H1 (cell line): Measurements from ENCODE around the gene ITGB1BP1. TPM values are rescaled to one million over a fixed set of nuclear protein-coding genes. Genes with fewer than 3 reads are reported as not detected.

Experiments
- CTCF ChIA-PET: fragments of 300-600 bp; sonication (Branson Sonifier 250); formaldehyde crosslinking; loops from one replicate; lab custom pipeline; 2021; ENCODE audit not compliant: partially characterized antibody; lab: Charles Lee
- POLR2A ChIA-PET: fragments of 300-600 bp; sonication (Branson Sonifier 250); formaldehyde crosslinking; loops from one replicate; lab custom pipeline; 2021; ENCODE audit warnings: inconsistent platforms; ENCODE audit not compliant: partially characterized antibody; lab: Charles Lee
- DNase-seq, 2 experiments: peaks; one replicate each; pipeline versions ENCODE4 v3.0.0 to v3.0.0-alpha.2; 2010 to 2022; ENCODE audit warnings: low spot score in 2 of 2, low read depth in 1 of 2, mixed read lengths in 1 of 2
- FAIRE-seq: peaks from 2 replicates; lab custom pipeline; 2011; peaks lifted over from hg19 to GRCh38; lab: Jason Lieb, UNC
- H2AFZ ChIP-seq: 2 replicates; pipeline ENCODE4 v1.8.1; 2012; ENCODE audit warnings: low read length, inconsistent platforms
- H2AK5ac ChIP-seq: 2 replicates; pipeline ENCODE4 v1.6.1; 2013; ENCODE audit warnings: low read depth, low read length
- H2BK120ac ChIP-seq: replicated peaks from 2 replicates; pipeline ENCODE3; 2013; ENCODE audit warnings: low read depth, low read length, inconsistent platforms
- H2BK12ac ChIP-seq: 2 replicates; pipeline ENCODE4 v1.6.1; 2013; ENCODE audit warnings: low read depth, low read length
- H2BK15ac ChIP-seq: 2 replicates; pipeline ENCODE4 v1.6.1; 2013; ENCODE audit warnings: low read length
- H2BK20ac ChIP-seq: 2 replicates; pipeline ENCODE4 v1.6.1; 2013; ENCODE audit warnings: low read length
- H2BK5ac ChIP-seq: 2 replicates; pipeline ENCODE4 v1.6.1; 2013; ENCODE audit warnings: low read depth, low read length
- H3K14ac ChIP-seq: 2 replicates; pipeline ENCODE4 v1.6.1; 2013; ENCODE audit warnings: inconsistent platforms; ENCODE audit not compliant: insufficient read length
- H3K18ac ChIP-seq: 2 replicates; pipeline ENCODE4 v1.6.1; 2013; ENCODE audit warnings: low read length; ENCODE audit errors: extremely low read depth
- H3K23ac ChIP-seq: 2 replicates; pipeline ENCODE4 v1.6.1; 2013; ENCODE audit warnings: inconsistent platforms; ENCODE audit not compliant: insufficient read length
- H3K23me2 ChIP-seq: 2 replicates; pipeline ENCODE4 v1.6.1; 2013; ENCODE audit warnings: low read depth, low read length
- H3K27ac ChIP-seq: 2 replicates; pipeline ENCODE4 v1.6.1; 2011; ENCODE audit warnings: low read depth, low read length, inconsistent platforms
- H3K27me3 ChIP-seq, 4 experiments: replicated peaks in 1 of 4; 1 replicate in 1 of 4; 2 replicates in 3 of 4; pipeline versions ENCODE4 v1.6.1 to v1.8.1; 2011 to 2013; ENCODE audit warnings: low read length in 3 of 4, mild to moderate bottlenecking in 3 of 4, inconsistent platforms in 2 of 4, mixed read lengths in 2 of 4, moderate library complexity in 1 of 4; ENCODE audit not compliant: control insufficient read depth in 3 of 4, insufficient read depth in 3 of 4; ENCODE audit errors: extremely low read depth in 1 of 4
- H3K36me3 ChIP-seq, 4 experiments: 2 replicates each; pipeline versions ENCODE4 v1.6.1 to v1.8.1; 2011 to 2013; ENCODE audit warnings: mild to moderate bottlenecking in 4 of 4, low read length in 3 of 4, moderate library complexity in 2 of 4, control low read depth in 1 of 4, inconsistent platforms in 1 of 4; ENCODE audit not compliant: insufficient read depth in 4 of 4, control insufficient read depth in 2 of 4
- H3K4ac ChIP-seq: replicated peaks from 2 replicates; pipeline ENCODE3; 2013; ENCODE audit warnings: low read length, low read depth, mixed read lengths, inconsistent platforms; ENCODE audit not compliant: insufficient read length
- H3K4me1 ChIP-seq, 4 experiments: replicated peaks in 1 of 4; 1 replicate in 1 of 4; 2 replicates in 3 of 4; pipeline versions ENCODE4 v1.6.1 to v1.8.1; 2011 to 2013; ENCODE audit warnings: low read length in 3 of 4, inconsistent platforms in 2 of 4, mixed read lengths in 1 of 4; ENCODE audit not compliant: insufficient read depth in 4 of 4, control insufficient read depth in 3 of 4
- H3K4me2 ChIP-seq, 2 experiments: 2 replicates each; pipeline versions ENCODE4 v1.6.1 to v1.8.1; 2011 to 2013; ENCODE audit warnings: low read depth in 2 of 2, low read length in 2 of 2, control low read depth in 1 of 2, inconsistent platforms in 1 of 2, mild to moderate bottlenecking in 1 of 2; ENCODE audit not compliant: insufficient read depth in 1 of 2
- H3K4me3 ChIP-seq, 4 experiments: fragments of 200-600, 300-600 bp in 1 of 4; sonication (generic), shearing (Covaris generic), sonication (Bioruptor Twin) in 1 of 4; 2 replicates each; pipeline versions ENCODE4 v1.5.1 to v1.8.1; 2011 to 2016; ENCODE audit warnings: low read length in 4 of 4, low read depth in 3 of 4, control low read depth in 2 of 4, inconsistent platforms in 2 of 4, mild to moderate bottlenecking in 2 of 4, mixed read lengths in 1 of 4, moderate library complexity in 1 of 4; ENCODE audit not compliant: insufficient read depth in 2 of 4; ENCODE audit errors: extremely low read depth in 1 of 4
- H3K56ac ChIP-seq: replicated peaks from 2 replicates; pipeline ENCODE3; 2013; ENCODE audit warnings: low read depth, mild to moderate bottlenecking, mixed read lengths, low read length, inconsistent platforms; ENCODE audit not compliant: insufficient read length
- H3K79me1 ChIP-seq: 2 replicates; pipeline ENCODE4 v1.6.1; 2013; ENCODE audit warnings: low read depth, low read length, control low read depth
- H3K79me2 ChIP-seq, 2 experiments: 2 replicates each; pipeline versions ENCODE4 v1.6.1 to v1.8.1; 2012 to 2013; ENCODE audit warnings: low read length in 2 of 2, mild to moderate bottlenecking in 2 of 2, inconsistent platforms in 1 of 2; ENCODE audit not compliant: insufficient read depth in 2 of 2, control insufficient read depth in 1 of 2
- H3K9ac ChIP-seq, 4 experiments: replicated peaks in 1 of 4; 1 replicate in 1 of 4; 2 replicates in 3 of 4; pipeline versions ENCODE4 v1.6.1 to v1.8.1; 2011 to 2013; ENCODE audit warnings: low read depth in 3 of 4, low read length in 3 of 4, control low read depth in 2 of 4, mild to moderate bottlenecking in 2 of 4, moderate library complexity in 2 of 4, inconsistent platforms in 1 of 4; ENCODE audit errors: extremely low read depth in 1 of 4
- H3K9me3 ChIP-seq, 2 experiments: 2 replicates each; pipeline versions ENCODE4 v1.6.1 to v1.8.1; 2012 to 2013; ENCODE audit warnings: mild to moderate bottlenecking in 2 of 2, moderate library complexity in 2 of 2, control low read depth in 1 of 2, inconsistent platforms in 1 of 2, low read depth in 1 of 2, low read length in 1 of 2, mixed read lengths in 1 of 2; ENCODE audit not compliant: insufficient read depth in 2 of 2
- H4K20me1 ChIP-seq, 2 experiments: replicated peaks in 1 of 2; 2 replicates each; pipeline versions ENCODE3 to v1.8.1; 2011 to 2013; ENCODE audit warnings: inconsistent platforms in 2 of 2, low read length in 2 of 2, mild to moderate bottlenecking in 1 of 2; ENCODE audit not compliant: insufficient read depth in 2 of 2, control insufficient read depth in 1 of 2
- H4K5ac ChIP-seq: 2 replicates; pipeline ENCODE4 v1.6.1; 2013; ENCODE audit warnings: low read length, low read depth, mixed read lengths, inconsistent platforms; ENCODE audit not compliant: insufficient read length
- H4K8ac ChIP-seq: 2 replicates; pipeline ENCODE4 v1.8.0; 2013; ENCODE audit warnings: mild to moderate bottlenecking, moderate library complexity, low read length, inconsistent platforms; ENCODE audit not compliant: insufficient read depth; ENCODE audit errors: extremely low read depth
- H4K91ac ChIP-seq: replicated peaks from 2 replicates; pipeline ENCODE3; 2013; ENCODE audit warnings: low read length, mixed read lengths, inconsistent platforms; ENCODE audit not compliant: insufficient read length
- BACH1 ChIP-seq: IDR thresholded peaks from 2 replicates; pipeline ENCODE4 v1.6.1; 2012; ENCODE audit warnings: low read length, improper control_type of control experiment
- CBX8 ChIP-seq: fragments of 300-800, 300-1000 bp; sonication (generic); IDR thresholded peaks from 2 replicates; pipeline ENCODE4 v1.7.1; 2016; ENCODE audit warnings: low read depth, low read length, borderline replicate concordance
- CEBPB ChIP-seq: IDR thresholded peaks from 2 replicates; pipeline ENCODE4 v1.6.1; 2012; ENCODE audit warnings: low read depth, low read length
- CHD2 ChIP-seq: IDR thresholded peaks from 2 replicates; pipeline ENCODE4 v1.6.1; 2012; ENCODE audit warnings: low read length, improper control_type of control experiment
- CREB1 ChIP-seq: IDR thresholded peaks from 2 replicates; pipeline ENCODE4 v1.6.1; 2012; ENCODE audit warnings: inconsistent platforms
- CTBP2 ChIP-seq: IDR thresholded peaks from 2 replicates; pipeline ENCODE4 v1.7.0; 2011; ENCODE audit warnings: borderline replicate concordance, mild to moderate bottlenecking, moderate library complexity, mixed read lengths, low read length; ENCODE audit not compliant: insufficient read depth, insufficient read length
- GTF2F1 ChIP-seq: IDR thresholded peaks from 2 replicates; pipeline ENCODE4 v1.6.1; 2012; ENCODE audit warnings: low read depth, low read length, improper control_type of control experiment, borderline replicate concordance
- NRF1 ChIP-seq: IDR thresholded peaks from 2 replicates; pipeline ENCODE4 v1.6.1; 2011; ENCODE audit warnings: mild to moderate bottlenecking, low read depth, low read length, improper control_type of control experiment
- PHF8 ChIP-seq: fragments of 200-600 bp; sonication (generic); conservative IDR thresholded peaks from 2 replicates; pipeline ENCODE4 v1.7.1; 2012; ENCODE audit warnings: low read depth, mild to moderate bottlenecking, inconsistent platforms, low read length, moderate library complexity
- RAD21 ChIP-seq, 2 experiments: IDR thresholded peaks in 1 of 2; conservative IDR thresholded peaks in 1 of 2; 2 replicates each; pipeline ENCODE4 v1.6.1; 2011; ENCODE audit warnings: low read depth in 2 of 2, low read length in 2 of 2, improper control_type of control experiment in 1 of 2, inconsistent platforms in 1 of 2, mild to moderate bottlenecking in 1 of 2, moderate library complexity in 1 of 2
- RBBP5 ChIP-seq: IDR thresholded peaks from 2 replicates; pipeline ENCODE4 v1.7.1; 2012; ENCODE audit warnings: low read depth, mild to moderate bottlenecking, inconsistent platforms, low read length, moderate library complexity, borderline replicate concordance
- SAP30 ChIP-seq: fragments of 300-600 bp; sonication (generic); IDR thresholded peaks from 2 replicates; pipeline ENCODE4 v1.7.1; 2012; ENCODE audit warnings: low read length, moderate library complexity, mild to moderate bottlenecking, inconsistent platforms; ENCODE audit not compliant: insufficient read depth, insufficient replicate concordance
- SIX5 ChIP-seq: IDR thresholded peaks from 2 replicates; pipeline ENCODE4 v1.6.1; 2011; ENCODE audit warnings: mild to moderate bottlenecking, low read depth, low read length
- SRF ChIP-seq: IDR thresholded peaks from 2 replicates; pipeline ENCODE4 v1.6.1; 2011; ENCODE audit warnings: mild to moderate bottlenecking, low read depth, low read length, moderate library complexity
- WGBS, 2 experiments: shearing (Covaris generic) in 1 of 2; methylation state at CpG; one replicate each; pipeline versions ENCODE4 v1.1.6 to v1.1.7; 2013 to 2015; ENCODE audit warnings: low lambda C conversion rate in 2 of 2, mixed read lengths in 2 of 2, inconsistent platforms in 1 of 2, low coverage in 1 of 2, missing lambda C conversion rate in 1 of 2; ENCODE audit not compliant: insufficient replicate concordance in 2 of 2, insufficient coverage in 1 of 2, insufficient read length in 1 of 2; ENCODE audit errors: extremely low coverage in 1 of 2, missing lambda C conversion rate in 1 of 2; 5-methylcytosine and 5-hydroxymethylcytosine counted together
- polyA plus RNA-seq, 7 experiments: library from polyadenylated mRNA; depleted of rRNA in 3 of 7; stranded (reverse) in 5 of 7; unstranded in 2 of 7; fragments of >200 nt in 5 of 7; fragments of 200-250 nt in 2 of 7; gene quantifications; 1 replicate in 5 of 7; 2 replicates in 1 of 7; 4 replicates in 1 of 7; pipeline versions ENCODE4 v1.2.1 to v1.2.3, GENCODE V29; 2011 to 2013; ENCODE audit warnings: missing spikeins in 2 of 7, mixed read lengths in 2 of 7
- total RNA-seq: library from RNA; stranded (reverse); fragmentation: NEBNext Ultra II Directional; extraction: Animal tissue kit (Norgen Biotek cat#: 25700); gene quantifications from 2 replicates; pipeline ENCODE4 v1.2.1, GENCODE V29; 2021
- TF ChIP-seq, protein P1 (sequence below): IDR thresholded peaks from 2 replicates; pipeline ENCODE4 v1.6.1; 2012; ENCODE audit warnings: inconsistent platforms

Gene ITGB1BP1
- total and polyA plus RNA-seq, 2 of the 8 experiments (the other 6 are each of a cell fraction or from before 2014, with no cell fraction given) = 16.1 to 45.4 TPM

DNA sequence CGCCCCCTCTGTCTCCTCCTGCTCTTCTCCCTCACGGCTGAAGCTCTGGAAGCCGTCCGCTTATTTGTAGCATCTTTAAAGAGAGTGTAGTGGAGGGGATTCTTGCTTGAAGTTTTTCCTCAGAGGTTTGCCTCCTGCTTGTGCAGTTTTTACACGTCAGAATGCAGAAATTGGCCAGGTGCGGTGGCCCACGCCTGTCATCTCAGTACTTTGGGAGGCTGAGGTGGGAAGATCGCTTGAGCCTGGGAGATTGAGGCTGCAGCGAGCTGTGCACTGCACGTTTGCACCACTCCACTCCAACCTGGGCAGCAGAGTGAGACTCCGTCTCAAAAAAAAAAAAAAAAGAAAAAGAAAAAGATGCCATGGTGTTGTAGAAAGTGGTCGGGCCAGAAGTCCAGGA lies 69.0 kb downstream of the ITGB1BP1 start:
- H3K27ac ChIP-seq = no peak overlapping the region
- no peaks in the 10 kb centered on the region for H3K23me2 ChIP-seq
- POLR2A ChIA-PET = no interaction called here
- H2BK5ac ChIP-seq = no peak overlapping the region
- peaks cover 0 to 7% (median 2%) of the 10 kb centered on the region in 4 experiments; a peak in 3 of 8 replicates for H3K36me3 ChIP-seq
- no peaks in the 10 kb centered on the region for H4K20me1 ChIP-seq
- no peak overlapping the region for H3K4ac ChIP-seq
- DNase-seq (no peak), FAIRE-seq (no peak)
- H3K9ac ChIP-seq = no peak overlapping the region
- H2BK12ac ChIP-seq = no peak overlapping the region
- no peak overlapping the region for H3K56ac ChIP-seq
- H3K23ac ChIP-seq = no peak overlapping the region
- H4K8ac ChIP-seq = no peak overlapping the region
- H3K4me1 ChIP-seq = peaks cover 2 to 14% (median 7%) of the 10 kb centered on the region in 4 experiments; a peak in 6 of 7 replicates
- no peak overlapping the region for H2BK20ac ChIP-seq
- H3K79me1 ChIP-seq = no peaks in the 10 kb centered on the region
- no peak overlapping the region for H2AFZ ChIP-seq
- no peak overlapping the region for H2BK120ac ChIP-seq
- H3K14ac ChIP-seq = no peak overlapping the region
- no peak overlapping the region for H3K18ac ChIP-seq
- no peaks in the 10 kb centered on the region for H3K79me2 ChIP-seq
- CTCF ChIA-PET = interaction anchor here (0.5 to 2.8 kb wide), 5 partner anchors 9 to 217 kb away, joined by 3 to 6 read pairs (median 3); no protein-coding TSS in a partner anchor
- no peak overlapping the region for H2AK5ac ChIP-seq
- no peak overlapping the region for H3K4me2 ChIP-seq
- no peaks in the 10 kb centered on the region for H3K9me3 ChIP-seq
- H3K27me3 ChIP-seq = no peaks in the 10 kb centered on the region
- no peak overlapping the region for H4K91ac ChIP-seq
- H4K5ac ChIP-seq = no peak overlapping the region
- H2BK15ac ChIP-seq = no peak overlapping the region
- H3K4me3 ChIP-seq = no peak overlapping the region
- 93% methylated on average over 11 of the region's 12 CpGs; no CpG with 5 or more reads in 1 of the 2 experiments for WGBS, 2 experiments
- no peak for TF ChIP-seq PHF8
- no peak for TF ChIP-seq CTBP2
- TF ChIP-seq CREB1 = no peak
- TF ChIP-seq SRF = no peak
- TF ChIP-seq CEBPB = no peak
- no peak for TF ChIP-seq BACH1
- TF ChIP-seq SIX5 = no peak
- no peak for TF ChIP-seq RBBP5
- no peak for TF ChIP-seq RAD21 (IDR thresholded peaks at IDR 0.05 in 1 of 2, conservative IDR thresholded peaks at IDR 0.05 in 1 of 2; ENCODE audit: low read depth in 2 of 2, low read length in 2 of 2)
- TF ChIP-seq SAP30 = no peak
- TF ChIP-seq GTF2F1 = no peak
- TF ChIP-seq, protein P1, sequence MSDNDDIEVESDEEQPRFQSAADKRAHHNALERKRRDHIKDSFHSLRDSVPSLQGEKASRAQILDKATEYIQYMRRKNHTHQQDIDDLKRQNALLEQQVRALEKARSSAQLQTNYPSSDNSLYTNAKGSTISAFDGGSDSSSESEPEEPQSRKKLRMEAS = no peak
- TF ChIP-seq CHD2 = no peak
- TF ChIP-seq NRF1 = no peak
- TF ChIP-seq CBX8 = no peak
